Raji (cell line): ENCODE results near the gene NEFH.

Source experiments
- POLR2A ChIP-seq: IDR thresholded peaks from 2 replicates; pipeline ENCODE4 v1.6.1; 2011; ENCODE audit warnings: low read depth, low read length, control low read depth; ENCODE audit not compliant: insufficient read depth

Gene NEFH

DNA sequence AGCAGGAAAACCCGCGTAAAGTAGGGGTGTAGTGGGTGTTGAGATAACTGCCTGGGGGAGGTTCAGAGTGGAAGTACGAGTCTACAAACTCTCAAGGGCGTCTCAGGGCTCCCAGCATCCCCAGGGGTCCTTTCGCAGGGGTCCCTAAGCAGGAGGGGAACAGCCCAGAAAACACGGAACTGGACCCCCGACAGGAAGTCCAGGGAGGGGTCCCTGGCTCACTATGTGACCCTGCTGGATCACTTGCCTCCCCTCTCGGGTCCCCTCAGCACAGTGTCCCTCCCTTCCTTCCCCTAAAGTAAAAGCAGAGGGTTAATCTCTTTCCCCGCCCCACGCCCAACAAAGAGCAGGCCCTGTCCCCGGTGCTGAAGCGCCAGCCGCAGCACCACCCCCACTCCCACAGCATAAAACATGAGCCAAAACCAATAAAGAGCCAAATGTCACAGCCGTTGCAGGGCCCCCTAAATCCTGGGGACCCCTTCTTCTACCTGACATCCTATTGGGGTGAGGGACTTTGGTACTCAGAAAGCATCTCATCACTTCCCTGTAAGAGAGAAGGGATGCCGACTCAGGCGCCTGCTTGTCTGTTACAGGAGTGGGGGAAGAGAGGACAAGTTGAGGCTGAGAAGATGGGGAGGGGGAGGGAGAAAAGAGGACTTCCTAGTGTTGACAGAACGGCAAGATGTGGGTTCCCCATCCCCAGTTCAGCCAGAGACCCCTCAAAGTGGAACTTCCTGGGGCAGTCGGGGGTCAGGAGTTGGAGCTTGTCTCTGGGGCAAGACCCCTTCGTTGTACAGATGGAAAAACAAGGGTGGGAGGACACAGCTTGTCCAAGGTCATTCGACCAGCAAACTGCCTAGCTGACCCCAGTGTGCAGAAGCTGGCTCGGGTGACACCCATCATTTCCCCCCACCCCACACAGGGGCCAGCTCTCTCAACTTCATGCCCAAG, 1.4 kb upstream of the NEFH start:
- no peak for TF ChIP-seq POLR2A

DNA sequence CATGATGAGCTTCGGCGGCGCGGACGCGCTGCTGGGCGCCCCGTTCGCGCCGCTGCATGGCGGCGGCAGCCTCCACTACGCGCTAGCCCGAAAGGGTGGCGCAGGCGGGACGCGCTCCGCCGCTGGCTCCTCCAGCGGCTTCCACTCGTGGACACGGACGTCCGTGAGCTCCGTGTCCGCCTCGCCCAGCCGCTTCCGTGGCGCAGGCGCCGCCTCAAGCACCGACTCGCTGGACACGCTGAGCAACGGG, 169 bp downstream of the NEFH start:
- TF ChIP-seq POLR2A: no peak

DNA sequence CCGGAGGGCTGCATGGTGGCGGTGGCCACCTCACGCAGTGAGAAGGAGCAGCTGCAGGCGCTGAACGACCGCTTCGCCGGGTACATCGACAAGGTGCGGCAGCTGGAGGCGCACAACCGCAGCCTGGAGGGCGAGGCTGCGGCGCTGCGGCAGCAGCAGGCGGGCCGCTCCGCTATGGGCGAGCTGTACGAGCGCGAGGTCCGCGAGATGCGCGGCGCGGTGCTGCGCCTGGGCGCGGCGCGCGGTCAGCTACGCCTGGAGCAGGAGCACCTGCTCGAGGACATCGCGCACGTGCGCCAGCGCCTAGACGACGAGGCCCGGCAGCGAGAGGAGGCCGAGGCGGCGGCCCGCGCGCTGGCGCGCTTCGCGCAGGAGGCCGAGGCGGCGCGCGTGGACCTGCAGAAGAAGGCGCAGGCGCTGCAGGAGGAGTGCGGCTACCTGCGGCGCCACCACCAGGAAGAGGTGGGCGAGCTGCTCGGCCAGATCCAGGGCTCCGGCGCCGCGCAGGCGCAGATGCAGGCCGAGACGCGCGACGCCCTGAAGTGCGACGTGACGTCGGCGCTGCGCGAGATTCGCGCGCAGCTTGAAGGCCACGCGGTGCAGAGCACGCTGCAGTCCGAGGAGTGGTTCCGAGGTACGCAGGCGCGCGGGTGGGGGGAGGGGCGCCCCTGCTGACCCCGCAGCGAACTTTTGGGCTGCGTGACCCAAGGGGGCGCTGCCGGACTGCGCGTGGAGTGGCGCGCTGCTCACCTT, 670 bp downstream of the NEFH start:
- no peak for TF ChIP-seq POLR2A

DNA sequence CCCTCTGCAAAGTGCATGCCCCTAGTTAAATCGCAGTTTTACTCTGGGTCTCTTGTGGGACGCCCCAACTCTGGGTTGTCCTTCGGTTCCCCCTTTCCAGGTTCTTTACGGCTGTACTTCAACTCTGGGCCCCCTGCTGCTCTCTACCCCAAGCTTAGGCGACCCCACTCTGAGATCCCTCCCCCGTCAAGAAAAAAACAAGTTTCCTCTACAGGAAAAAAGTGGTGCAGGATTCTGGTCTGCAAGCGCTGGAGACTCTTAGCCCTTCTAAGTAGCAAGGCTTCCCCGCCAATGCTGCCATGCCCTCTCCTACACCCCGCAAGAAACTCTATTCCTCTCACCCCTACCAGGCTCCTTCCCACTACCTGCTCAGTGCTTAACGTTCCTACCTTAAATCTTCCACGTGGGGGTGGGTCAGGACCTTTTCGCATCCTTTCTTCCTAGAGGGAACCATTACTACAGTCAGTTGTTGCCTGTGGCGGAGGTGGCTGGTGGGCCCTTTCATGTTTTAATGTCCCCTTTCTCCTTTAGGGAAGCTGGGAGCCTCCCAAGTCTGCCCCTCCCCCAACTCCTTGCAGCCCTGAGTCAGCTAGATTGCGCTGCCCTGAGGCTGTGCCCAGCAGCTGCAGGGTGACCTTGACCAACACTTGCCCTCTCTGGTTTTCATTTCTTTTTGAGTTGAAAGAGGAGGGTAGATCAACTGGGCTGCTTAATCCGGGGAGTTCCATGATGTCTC, 1.4 kb downstream of the NEFH start:
- no peak for TF ChIP-seq POLR2A

DNA sequence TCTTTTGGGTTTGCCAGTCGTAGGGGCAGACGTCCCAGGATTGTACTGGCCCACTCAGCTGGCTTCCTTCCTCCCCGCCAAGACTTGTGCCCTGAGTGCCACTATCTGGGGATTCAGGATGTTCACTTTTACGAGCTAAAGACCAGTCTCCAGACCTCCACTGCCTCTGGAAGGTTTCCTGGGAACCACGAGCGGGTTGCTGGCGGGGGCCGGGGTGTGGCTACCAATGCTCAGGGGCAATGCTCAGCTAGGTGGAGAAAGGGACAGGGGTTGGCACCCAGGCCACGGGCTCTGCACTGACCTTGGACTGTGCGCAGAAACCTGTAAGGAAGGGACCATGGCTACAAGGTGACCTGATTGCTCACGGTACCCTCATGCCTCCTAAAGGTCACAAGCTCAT, 2.2 kb downstream of the NEFH start:
- TF ChIP-seq POLR2A: no peak

DNA sequence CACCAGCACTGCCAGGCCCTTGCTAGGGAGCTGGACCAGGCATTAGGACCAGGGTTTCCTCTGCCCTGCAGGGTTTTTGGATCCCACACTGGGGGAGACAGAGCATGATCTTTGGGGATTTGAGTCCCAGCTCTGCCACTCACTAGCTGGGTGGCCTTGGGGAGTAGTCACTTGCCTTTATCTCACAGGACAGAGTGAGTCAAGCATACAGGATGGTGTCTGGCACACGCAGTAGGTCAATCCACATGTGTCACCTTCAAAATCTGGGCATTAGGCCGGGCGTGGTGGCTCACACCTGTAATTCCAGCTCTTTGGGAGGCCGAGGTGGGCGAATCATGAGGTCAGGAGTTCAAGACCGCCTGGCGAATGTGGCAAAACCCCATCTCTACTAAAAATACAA, 2.7 kb downstream of the NEFH start:
- TF ChIP-seq POLR2A: no peak

DNA sequence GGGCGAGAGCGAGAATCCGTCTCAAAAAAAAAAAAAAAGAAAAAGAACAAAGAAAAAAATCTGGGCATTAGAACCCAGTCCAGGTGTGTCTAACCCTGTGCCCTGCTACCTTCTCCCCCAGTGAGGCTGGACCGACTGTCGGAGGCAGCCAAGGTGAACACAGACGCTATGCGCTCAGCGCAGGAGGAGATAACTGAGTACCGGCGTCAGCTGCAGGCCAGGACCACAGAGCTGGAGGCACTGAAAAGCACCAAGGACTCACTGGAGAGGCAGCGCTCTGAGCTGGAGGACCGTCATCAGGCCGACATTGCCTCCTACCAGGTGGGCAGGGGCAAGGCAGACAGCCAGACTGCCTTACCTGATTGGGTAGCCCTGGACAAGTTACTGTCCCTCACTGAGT, 3.2 kb downstream of the NEFH start:
- TF ChIP-seq POLR2A: no peak

DNA sequence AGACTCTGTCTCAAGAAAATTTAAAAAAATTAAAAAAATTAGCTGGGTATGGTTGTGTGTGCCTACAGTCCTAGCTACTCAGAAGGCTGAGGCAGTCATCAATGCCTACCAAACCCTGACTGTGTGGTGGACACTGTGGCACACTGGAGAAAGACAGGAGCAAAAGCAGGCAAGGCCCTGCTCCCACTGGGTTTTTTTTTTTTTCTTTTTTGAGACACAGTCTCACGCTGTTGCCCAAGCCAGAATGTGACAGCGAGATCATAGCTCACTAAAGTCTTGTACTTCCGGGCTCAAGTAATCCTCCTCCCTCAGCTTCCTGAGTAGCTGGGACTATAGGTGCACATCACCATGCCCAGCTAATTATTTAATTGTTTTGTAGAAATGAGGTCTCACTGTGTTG, 4.6 kb downstream of the NEFH start:
- no peak for TF ChIP-seq POLR2A

DNA sequence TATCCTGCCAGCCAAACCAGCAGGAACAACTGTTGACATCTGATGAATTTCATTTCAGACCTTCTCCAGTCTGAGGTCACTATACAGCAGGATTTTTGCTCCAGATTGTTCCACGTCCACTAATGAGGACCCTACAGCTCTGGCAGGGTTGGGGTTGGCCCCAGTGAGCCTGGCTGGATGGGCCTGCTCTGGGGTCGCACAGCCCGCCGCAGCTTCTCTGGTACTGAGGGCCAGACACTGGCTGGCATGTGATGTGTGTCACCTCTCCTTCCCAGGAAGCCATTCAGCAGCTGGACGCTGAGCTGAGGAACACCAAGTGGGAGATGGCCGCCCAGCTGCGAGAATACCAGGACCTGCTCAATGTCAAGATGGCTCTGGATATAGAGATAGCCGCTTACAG, 5.4 kb downstream of the NEFH start:
- no peak for TF ChIP-seq POLR2A

DNA sequence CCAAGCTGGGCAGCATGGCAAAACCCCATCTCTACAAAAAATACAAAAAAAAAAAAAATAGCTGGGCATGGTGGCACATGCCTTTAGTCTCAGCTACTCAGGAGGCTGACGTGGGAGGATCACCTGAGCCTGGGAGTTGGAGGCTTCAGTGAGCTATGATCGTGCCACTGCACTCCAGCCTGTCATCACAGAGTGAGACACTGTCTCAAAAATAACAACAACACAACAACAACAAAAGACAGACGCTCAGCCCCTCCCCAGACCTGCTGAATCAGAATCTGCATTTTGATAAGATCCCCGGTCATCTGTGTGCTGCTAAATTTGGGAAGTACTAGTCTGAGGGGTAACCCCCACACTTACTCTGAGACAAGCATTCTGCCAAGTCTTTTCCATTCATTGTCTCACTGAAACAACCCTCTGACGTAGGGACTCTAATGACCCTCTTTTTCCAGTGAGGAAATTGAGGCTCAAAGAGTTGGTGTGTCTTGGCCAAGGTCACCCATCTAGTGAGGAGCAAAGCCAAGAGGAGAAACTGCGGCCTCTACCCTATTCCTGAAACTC, 7.5 kb downstream of the NEFH start:
- no peak for TF ChIP-seq POLR2A

DNA sequence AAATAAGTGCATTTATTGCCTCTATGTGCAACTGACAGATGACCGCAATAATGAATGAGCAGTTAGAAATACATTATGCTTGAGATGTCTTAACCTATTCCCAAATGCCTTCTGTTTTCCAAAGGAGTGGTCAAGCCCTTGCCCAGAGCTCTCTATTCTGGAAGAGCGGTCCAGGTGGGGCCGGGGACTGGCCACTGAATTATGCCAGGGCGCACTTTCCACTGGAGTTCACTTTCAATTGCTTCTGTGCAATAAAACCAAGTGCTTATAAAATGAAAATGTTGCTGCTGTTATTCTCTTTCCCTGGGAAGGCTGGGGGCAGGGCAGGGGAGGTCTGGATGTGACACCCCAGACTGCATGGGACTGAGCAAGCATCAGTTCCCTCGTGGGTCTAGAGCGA, 11.0 kb downstream of the NEFH start:
- TF ChIP-seq POLR2A: no peak

DNA sequence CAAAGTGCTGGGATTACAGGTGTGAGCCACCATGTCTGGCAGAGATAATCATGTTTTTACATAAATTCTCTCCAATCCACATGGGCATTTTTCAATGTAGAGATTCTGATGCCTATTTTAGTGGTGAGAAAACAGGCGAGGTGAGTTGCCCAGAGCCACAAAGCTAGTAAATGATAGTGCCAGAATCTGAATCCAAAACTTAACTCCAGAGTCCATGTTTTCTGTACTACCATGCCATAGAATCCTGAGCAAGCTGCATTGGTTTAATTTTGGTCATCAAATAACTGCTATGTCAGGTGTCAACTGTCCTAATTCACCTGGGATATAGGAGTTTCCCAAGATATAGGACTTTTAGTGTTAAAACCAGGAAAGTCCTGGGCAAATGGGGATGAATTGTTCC, 13.6 kb downstream of the NEFH start:
- TF ChIP-seq POLR2A: no peak

DNA sequence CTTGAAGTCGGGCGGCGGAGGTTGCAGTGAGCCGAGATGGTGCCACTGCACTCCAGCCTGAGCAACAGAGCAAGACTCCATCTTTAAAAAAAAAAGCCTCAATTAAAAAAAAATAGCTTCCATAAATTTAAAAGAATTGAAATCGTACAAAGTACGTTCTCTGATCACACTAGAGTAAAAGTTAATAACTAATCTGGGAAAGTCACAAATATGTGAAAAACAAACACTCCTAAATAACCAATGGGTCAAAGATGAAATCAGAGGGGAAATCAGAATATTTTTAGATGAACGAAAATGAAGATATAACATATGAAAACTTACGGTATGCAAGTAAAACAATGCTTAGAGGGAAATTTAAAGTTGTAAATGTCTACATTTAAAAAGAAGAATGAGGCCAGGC, 19.8 kb downstream of the NEFH start:
- no peak for TF ChIP-seq POLR2A

DNA sequence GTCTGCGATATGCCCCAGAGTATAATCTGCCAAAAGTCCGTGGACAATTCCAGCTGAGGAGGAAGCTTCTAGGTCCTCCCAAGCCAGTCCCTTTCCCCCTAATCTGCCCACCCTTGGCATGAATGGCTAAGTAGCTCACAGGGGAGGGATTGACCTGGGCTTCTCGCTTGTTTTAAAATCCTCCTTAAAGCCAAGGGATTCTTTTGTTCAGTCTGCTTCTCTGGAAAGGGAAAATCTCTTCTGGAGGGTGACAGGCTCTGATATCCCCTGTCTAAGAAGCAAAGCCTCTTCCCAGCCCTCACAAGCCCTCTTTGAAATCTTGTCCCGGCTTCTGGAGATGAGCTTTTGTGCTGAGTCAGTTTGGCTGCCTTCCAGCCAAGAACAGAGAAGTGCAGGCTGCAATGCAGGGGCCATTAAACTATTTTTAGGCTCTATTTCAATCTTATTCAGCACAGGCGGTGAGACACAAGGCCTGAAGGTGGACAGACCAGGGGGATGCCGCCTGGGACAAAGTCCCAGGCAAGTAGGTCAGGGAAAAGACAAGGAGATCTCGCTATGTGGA, 23.9 kb downstream of the NEFH start:
- no peak for TF ChIP-seq POLR2A

DNA sequence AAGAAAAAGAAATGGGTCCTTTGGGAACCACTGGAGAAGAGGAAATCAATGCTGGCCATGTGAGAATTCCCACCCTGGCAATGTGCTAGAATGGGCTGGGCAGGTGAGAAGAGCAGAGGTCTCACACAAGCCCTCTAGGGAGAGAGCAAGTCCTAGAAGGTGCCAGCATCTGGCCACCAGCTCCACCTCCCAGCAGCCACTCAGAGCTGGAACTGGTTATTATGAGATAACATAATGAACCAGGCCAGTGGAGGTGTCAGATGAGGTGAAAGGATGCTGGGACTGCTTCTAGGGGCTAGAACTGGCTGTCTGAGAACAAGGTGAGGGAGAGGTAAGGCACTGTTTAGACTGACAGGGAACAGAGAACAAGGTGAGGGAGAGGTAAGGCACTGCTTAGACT, 29.3 kb downstream of the NEFH start:
- TF ChIP-seq POLR2A: no peak

DNA sequence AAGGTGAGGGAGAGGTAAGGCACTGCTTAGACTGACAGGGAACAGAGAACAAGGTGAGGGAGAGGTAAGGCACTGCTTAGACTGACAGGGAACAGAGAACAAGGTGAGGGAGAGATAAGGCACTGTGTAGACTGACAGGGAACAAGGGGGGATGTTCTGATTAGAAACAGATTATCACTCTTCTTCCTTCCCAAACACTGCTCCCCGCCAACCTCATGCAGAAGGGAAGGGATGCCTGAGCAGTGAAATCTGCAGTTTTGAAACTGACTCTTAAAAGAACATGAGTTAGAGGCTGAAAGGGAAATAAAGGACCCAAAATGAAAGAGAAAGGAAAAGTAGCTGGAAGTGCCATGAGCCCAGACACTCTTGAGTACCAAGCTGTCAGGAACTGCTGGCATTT, 29.8 kb downstream of the NEFH start:
- no peak for TF ChIP-seq POLR2A

DNA sequence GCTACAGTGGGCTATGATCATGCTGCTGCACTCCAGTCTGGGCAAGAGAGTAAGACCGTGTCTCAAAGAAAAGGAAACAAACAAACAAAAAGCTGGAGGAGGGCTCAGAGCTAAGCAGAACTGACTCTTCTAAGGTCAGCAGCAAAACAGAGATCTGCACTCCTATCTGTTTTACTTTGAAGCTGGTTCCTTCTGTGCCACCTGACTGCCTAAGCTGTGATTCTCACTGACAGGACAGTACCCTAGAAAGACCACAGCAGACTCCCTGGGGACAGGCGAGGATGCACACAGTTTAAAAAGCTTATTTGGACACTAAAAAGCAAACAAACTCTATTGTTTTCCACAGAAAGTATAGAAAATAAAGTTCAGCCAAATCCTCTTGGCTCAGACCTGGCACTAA, 30.5 kb downstream of the NEFH start:
- TF ChIP-seq POLR2A: no peak
